ENCODE measurements around the gene CFAP157.

CFAP157 gene

DNA sequence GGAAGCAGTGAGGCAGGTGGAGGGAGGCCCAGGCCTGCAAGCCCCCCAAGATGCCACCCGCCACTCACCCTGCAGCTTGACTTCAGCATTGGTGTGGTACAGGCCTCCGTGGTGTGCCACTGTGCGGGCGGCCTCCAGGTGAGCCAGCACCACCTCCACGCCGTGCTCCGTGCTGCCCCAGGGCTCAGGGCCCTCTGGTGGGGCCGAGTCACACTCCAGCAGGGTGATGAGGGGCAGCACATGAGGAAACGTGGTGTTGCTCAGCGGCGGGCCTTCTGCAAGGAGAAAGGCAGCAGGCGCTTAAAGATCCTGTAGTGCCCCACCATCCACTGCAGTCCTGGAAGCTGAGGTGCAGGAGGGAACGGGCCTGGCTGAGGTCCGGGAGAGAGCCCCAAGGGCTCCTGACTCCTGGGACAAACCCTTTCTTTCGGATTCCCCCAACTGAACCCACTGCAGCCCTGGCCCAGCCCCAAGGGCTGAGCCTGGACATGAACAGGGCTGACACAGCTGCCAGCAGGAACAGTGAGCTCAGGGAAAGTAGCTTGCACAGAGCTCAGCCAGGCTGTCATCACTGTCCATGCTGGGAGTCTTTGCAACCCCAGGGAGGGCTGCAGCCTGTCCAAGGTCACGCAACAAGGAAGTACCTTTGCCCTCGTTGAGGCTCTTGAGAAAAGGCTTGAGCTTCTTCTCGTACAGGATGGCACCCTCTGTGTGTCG, 33.0 kb downstream of the CFAP157 start:
- H3K27ac Mint-ChIP-seq: peak overlapping the region; percentile 82 to 91
- H3K36me3 Mint-ChIP-seq (ENCODE audit: insufficient read depth): peaks cover 88% of the 10 kb centered on the region
- no peaks in the 10 kb centered on the region for H3K27me3 Mint-ChIP-seq
- no peak overlapping the region for H3K4me3 Mint-ChIP-seq
- ATAC-seq (replicated peaks): no peak
- no peak for DNase-seq
- no peaks in the 10 kb centered on the region for H3K9me3 Mint-ChIP-seq
- H3K4me1 Mint-ChIP-seq (ENCODE audit: low read depth in 2 of 2): peaks cover 3% of the 10 kb centered on the region in 2 donors

DNA sequence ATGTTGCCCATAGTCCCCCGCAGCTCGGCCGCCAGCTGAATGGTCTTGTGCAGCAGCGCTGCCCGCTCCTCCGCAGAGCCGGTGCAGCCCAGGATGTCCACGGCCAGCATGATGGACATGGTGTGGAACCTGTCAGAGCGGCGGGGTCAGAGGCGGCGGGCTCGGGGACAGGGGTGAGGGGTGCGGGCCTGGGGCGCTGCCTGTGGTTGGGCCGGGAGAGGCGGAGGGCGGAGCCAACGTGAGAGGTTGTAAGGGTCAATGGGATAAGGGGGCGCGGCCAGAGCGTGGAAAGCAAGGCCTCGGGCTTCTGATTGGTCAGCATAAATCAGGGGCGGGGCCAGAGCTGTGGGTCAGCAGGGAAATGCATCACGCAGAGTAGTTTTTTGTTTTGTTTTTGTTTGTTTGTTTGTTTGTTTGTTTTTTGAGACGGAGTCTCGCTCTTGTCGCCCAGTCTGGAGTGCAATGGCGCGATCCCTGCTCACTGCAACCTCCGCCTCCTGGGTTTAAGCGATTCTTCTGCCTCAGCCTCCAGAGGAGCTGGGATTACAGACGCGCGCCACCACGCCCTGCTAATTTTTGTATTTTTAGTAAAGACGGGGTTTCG, 35.1 kb downstream of the CFAP157 start:
- Mint-ChIP-seq H3K27ac (peak overlapping the region in 1 of 2 donors; percentile 26), H3K4me3 (no peak overlapping the region), H3K36me3 (ENCODE audit: insufficient read depth) (peaks cover 96% of the 10 kb centered on the region), H3K4me1 (ENCODE audit: low read depth in 2 of 2) (peaks cover under 1 to 4% of the 10 kb centered on the region in 2 donors), H3K9me3 (no peaks in the 10 kb centered on the region), H3K27me3 (no peaks in the 10 kb centered on the region)
- DNase-seq (no peak), ATAC-seq (replicated peaks) (no peak)

DNA sequence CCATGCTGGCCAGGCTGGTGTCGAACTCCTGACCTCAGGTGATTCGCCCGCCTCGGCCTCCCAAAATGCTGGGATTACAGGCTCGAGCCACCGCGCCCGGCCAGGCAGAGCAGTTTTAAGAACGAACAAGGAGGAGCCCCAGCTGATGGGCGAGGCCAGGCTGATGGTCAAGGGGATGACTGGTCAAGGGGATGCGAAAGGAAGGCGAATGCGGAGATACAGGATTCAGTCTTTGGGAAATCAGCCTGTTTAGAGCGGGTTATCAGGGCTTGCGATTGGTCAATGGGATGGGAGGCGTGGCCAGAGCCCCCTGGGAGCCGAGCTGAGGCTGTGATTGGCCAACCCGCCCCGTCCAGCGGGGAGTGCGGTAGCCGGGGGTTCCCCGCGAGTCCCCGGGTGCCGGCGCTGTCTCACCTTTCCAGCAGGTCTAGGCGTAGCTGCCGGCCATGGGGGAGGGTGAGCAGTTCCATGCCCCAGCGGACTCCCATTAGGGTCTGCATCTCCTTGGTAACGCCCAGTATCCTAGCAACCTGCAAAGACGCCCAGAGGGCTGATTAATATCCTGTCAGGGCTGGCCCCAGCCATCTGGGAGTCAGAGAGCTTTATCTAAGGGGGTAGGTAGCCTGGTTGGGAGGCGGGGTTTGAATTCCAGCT, 35.8 kb downstream of the CFAP157 start:
- Mint-ChIP-seq H3K36me3 (ENCODE audit: insufficient read depth) (peaks cover 96% of the 10 kb centered on the region), H3K27me3 (no peaks in the 10 kb centered on the region), H3K4me3 (no peak overlapping the region), H3K4me1 (ENCODE audit: low read depth in 2 of 2) (peaks cover 3 to 7% of the 10 kb centered on the region in 2 donors), H3K9me3 (no peaks in the 10 kb centered on the region), H3K27ac (no peak overlapping the region)
- DNase-seq: no peak
- no peak for ATAC-seq (replicated peaks)

DNA sequence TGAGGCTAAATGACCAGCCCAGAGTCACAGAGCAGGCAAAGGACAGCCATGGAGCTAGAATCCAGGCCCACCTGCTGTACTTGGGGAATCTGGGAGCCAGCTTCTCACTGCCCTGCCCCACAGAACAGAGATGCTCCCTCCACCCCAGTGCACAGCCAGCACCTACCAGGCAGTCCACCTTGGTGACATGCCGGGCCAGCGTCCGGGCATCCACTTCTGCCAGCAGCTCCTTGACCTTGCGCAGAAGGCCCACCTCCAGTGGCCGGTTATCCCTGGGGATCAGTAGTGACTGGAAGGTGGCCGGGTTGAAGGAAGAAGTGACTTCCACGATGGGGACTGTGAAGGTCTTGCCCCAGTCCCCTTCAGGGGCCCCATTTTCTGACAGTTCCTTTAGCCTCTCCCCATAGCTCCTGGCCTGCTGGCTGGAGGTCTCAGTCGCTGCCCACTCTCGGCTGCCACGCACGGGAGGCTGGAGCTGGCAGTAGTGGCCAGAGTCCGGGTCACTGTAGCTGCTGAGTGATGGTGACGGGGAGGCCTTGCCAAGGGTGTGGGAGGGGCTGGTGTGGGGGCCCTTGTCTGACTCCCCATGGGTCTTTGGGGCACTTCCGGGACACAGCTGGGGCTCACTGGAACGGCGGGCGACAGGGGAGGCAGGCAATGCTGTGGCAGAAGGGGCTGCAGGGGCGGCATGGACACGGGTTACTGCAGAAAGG, 37.8 kb downstream of the CFAP157 start:
- Mint-ChIP-seq H3K4me3 (no peak overlapping the region), H3K9me3 (no peaks in the 10 kb centered on the region), H3K27ac (peak overlapping the region; percentile 29 to 55), H3K36me3 (ENCODE audit: insufficient read depth) (peaks cover 93% of the 10 kb centered on the region), H3K27me3 (no peaks in the 10 kb centered on the region), H3K4me1 (ENCODE audit: low read depth in 2 of 2) (peaks cover 3 to 9% of the 10 kb centered on the region in 2 donors)
- DNase-seq (no peak), ATAC-seq (replicated peaks) (no peak)

DNA sequence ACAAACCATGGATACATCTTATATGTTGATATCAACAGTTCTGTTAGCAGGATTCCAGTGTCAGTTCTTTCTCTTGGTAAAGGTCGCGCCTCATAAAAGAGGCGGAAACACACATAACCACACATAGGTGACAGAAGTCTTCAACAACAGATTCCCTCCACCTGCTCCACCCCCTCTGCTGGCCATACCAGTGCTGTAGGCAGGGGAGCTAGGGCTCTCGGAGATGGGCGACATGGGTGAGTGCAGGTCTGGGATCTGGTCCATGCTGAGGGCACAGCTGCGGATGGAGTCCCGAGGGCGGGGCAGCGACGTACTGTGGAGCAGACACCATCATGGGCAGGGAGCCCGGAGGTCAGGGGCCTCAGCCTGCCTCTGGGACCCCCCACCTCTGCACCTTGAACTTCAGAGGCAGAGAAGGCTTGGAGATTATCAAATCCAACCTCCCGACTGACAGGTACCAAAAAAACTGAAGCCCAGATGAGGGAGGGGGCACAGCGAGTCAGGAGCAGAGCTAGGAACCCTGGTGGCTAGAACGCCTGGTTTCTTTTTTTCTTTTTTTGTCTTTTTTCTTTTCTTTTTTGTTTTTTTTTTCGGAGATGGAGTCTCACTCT, 40.3 kb downstream of the CFAP157 start:
- peak; percentile 95 for ATAC-seq (replicated peaks)
- Mint-ChIP-seq H3K4me1 (ENCODE audit: low read depth in 2 of 2) (peaks cover 9 to 19% of the 10 kb centered on the region in 2 donors), H3K4me3 (peak overlapping the region; percentile 20 to 53), H3K9me3 (no peaks in the 10 kb centered on the region), H3K27me3 (no peaks in the 10 kb centered on the region), H3K36me3 (ENCODE audit: insufficient read depth) (peaks cover 82% of the 10 kb centered on the region), H3K27ac (peak overlapping the region; percentile 88 to 91)
- peak in 2 of 3 experiments; percentile 33 to 39 for DNase-seq

DNA sequence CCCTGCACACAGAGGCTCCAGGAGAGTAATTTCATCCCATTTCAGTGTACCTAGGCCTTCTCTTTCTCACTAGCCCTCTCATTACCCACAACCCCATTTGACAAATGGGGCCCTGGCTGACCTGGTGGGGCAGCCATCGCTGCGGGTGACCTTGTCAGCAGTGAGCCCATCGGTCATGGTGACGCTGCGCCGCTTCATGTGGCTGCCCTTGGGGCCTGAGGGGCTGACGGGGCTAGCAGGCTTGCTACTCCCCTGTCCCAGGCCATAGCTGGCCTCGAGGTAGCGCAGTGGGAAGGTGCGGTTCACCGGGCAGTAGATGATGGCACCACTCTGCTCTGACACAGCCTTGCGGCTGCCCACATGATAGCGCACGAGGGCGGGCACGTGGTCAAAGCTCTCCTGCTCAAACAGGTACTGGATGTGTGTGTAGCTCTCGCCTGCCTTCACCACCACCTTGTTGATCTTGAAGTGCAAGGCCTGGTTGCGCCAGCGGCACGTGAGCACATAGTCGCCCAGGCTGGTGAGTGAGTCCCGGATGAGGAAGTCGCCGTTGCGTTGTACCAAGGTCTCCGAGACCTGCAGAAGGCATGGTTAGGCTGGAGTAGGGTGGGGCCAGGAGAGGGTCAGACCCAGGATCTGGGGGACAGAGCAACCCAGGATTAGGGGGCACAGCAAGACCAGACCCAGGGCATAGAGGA, 42.5 kb downstream of the CFAP157 start:
- Mint-ChIP-seq H3K27ac (peak overlapping the region in 1 of 2 donors; percentile 91), H3K27me3 (no peaks in the 10 kb centered on the region), H3K36me3 (ENCODE audit: insufficient read depth) (peaks cover 69% of the 10 kb centered on the region), H3K9me3 (no peaks in the 10 kb centered on the region), H3K4me1 (ENCODE audit: low read depth in 2 of 2) (peaks cover 9 to 26% of the 10 kb centered on the region in 2 donors), H3K4me3 (no peak overlapping the region)
- DNase-seq: no peak
- no peak for ATAC-seq (replicated peaks)

DNA sequence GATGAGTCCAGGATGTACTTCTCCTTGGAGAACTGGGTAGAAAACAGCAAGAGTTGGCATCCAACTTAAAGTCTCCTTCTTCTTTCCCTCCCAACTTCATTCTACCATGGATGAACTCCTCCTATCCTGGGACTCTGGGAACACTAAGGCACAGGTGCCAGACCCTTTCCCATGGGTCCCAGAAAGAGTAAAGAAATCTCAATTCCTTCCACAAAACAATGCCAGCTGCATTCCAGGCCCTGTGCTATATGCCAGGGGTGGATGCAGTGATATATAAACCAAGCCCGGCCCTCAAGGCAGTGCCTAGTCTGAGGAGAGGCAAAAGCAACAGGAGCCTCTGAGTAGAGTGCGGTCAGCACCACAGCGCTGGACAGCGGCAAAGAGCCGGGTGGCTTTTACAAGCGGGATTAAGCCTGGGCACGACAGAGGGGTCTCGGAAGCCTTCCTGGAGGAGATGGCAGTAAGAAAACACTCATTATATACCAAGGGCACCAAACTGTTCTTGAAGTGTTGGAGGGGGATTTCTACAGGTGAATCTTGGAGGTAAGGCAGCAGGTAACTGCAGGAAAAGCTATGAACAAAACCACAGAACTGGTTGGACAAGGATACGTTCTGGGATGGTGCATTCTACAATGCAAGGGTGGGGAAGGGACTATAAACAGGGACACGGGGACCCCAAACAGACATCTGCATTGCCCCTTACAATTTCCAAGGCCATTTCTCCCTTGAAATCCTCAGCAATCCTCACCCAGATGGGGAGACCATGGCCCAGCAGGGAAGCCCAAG, 44.7 kb downstream of the CFAP157 start:
- peaks cover 50% of the 10 kb centered on the region for H3K36me3 Mint-ChIP-seq (ENCODE audit: insufficient read depth)
- DNase-seq (no peak), ATAC-seq (replicated peaks) (no peak)
- H3K4me1 Mint-ChIP-seq (ENCODE audit: low read depth in 2 of 2): peaks cover 9 to 26% of the 10 kb centered on the region in 2 donors
- peak overlapping the region; percentile 79 to 92 for H3K27ac Mint-ChIP-seq
- H3K4me3 Mint-ChIP-seq: no peak overlapping the region
- no peaks in the 10 kb centered on the region for H3K9me3 Mint-ChIP-seq
- H3K27me3 Mint-ChIP-seq: no peaks in the 10 kb centered on the region

DNA sequence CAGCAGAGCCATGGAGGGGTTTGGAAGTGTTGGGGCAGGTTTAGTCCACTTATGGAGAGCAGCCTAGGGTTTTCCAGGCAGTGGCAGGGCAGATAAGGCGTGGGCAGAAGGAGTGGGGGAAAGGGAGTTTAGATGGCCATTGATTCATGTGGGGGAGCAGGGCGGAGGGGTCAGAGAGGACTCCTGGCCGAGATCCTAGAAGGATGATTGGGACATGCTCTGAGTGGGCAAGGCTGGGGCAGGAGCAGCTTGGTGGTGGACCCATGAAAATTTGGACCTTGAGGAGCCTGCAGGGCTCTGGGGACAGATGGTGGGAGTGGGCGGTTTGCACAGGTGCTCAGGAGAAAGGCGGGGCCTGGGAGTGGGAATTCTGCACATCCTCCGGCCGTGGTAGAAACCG, 46.4 kb downstream of the CFAP157 start:
- DNase-seq (no peak), ATAC-seq (replicated peaks) (no peak)
- Mint-ChIP-seq H3K4me3 (no peak overlapping the region), H3K36me3 (ENCODE audit: insufficient read depth) (peaks cover 45% of the 10 kb centered on the region), H3K4me1 (ENCODE audit: low read depth in 2 of 2) (peaks cover 6 to 19% of the 10 kb centered on the region in 2 donors), H3K27ac (peak overlapping the region in 1 of 2 donors; percentile 92), H3K9me3 (no peaks in the 10 kb centered on the region), H3K27me3 (no peaks in the 10 kb centered on the region)

DNA sequence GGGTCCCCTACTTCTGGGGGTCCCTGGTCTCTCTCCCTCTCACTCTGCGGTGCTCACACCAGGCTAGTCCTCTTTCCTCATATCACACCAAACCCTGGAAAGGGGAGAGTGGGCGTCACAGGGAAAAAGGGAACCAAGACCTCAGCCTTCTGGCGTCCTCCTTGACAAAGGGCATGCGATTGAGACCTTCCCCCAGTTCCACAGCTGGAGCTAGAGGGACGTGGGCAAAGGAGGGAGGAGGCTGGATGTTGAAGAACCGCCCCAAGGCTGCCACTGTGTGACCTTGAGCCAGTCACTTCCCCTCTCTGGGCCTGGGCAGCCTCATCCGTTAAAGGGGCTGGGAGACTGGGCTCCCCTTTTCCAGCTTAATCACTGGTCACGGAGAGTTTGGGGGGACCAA, 46.8 kb downstream of the CFAP157 start:
- ATAC-seq (replicated peaks) (no peak), DNase-seq (no peak)
- Mint-ChIP-seq H3K9me3 (no peaks in the 10 kb centered on the region), H3K27me3 (no peaks in the 10 kb centered on the region), H3K4me3 (no peak overlapping the region), H3K36me3 (ENCODE audit: insufficient read depth) (peaks cover 45% of the 10 kb centered on the region), H3K27ac (peak overlapping the region in 1 of 2 donors; percentile 92), H3K4me1 (ENCODE audit: low read depth in 2 of 2) (peaks cover 8 to 20% of the 10 kb centered on the region in 2 donors)

DNA sequence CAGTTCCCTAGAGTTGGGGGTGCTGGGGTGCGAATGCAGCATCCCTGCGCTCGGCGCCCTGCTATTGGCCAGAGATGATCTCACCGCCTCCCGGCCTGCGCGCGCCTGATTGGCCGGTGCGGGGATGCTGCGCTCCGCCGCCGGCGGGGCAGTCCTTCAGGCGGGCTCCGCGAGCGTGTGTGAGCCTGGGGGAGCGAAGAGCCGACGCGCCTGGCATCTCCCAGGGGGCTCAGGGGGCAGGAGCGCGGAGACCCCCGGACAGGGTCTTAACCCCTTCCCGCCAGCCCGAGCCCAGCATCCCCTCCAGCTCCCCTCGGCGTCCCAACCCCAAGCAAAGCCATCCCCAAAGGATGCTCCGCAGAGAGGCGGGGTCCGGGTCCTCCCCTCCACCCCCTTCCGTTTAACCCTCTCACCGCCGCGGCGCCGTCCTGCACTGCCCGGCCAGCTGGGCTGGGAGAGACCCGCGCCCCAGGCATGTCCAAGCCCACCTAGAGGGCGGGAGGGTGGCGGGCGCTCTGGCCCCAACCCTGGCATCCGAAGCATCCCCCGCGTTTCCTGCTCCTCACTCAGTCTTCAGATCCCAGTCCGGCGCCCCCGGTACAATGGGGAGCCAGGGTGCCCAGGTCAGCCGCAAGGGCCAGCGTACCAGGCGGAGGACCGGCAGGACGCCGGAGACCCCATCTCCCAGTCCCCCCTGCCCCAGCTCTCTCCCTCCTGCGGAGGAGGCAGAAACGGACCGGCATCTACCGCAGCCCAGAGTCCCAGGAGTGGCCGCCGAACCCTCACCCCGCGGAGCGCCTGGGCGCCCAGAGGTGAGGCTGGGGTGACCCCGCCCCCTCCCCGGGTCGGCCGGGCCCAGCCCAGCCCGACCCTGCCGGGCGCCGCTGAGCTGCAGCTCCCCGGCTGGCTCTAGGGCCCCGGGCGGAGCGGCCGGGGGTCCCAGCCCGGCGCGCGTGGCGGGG, 47.6 kb downstream of the CFAP157 start:
- H3K9me3 Mint-ChIP-seq: no peaks in the 10 kb centered on the region
- DNase-seq (no peak), ATAC-seq (replicated peaks) (no peak)
- H3K36me3 Mint-ChIP-seq (ENCODE audit: insufficient read depth): peaks cover 47% of the 10 kb centered on the region
- H3K4me1 Mint-ChIP-seq (ENCODE audit: low read depth in 2 of 2): peaks cover 12 to 24% of the 10 kb centered on the region in 2 donors
- H3K27me3 Mint-ChIP-seq: no peaks in the 10 kb centered on the region
- H3K4me3 Mint-ChIP-seq: no peak overlapping the region
- no peak overlapping the region for H3K27ac Mint-ChIP-seq

Measured in effector memory CD8-positive, alpha-beta T cell (primary cell).